Psoas muscle (tissue), 8 donors: ENCODE data around the gene GNAI2. TPM values are rescaled to one million over a fixed set of nuclear protein-coding genes. Genes with fewer than 3 reads are reported as not detected.

Experiments used
- ATAC-seq, 4 donors: fragments of 200-7000 bp; cut with Tn5 transposase; one replicate each; pipeline ENCODE4 v1.9.1; 2020; ENCODE audit warnings: moderate library complexity in 3 of 4, mild to moderate bottlenecking in 2 of 4
- DNase-seq, 2 donors: peaks; one replicate each; pipeline ENCODE4 v3.0.0-alpha.2; 2020
- H3K27ac ChIP-seq: fragments of 200-600 bp; one replicate; pipeline ENCODE4 v1.8.0; 2022
- H3K27me3 ChIP-seq, 3 donors: fragments of 200-600 bp in 1 of 3; one replicate each; pipeline versions ENCODE4 v1.6.1 to v1.8.0; 2013 to 2022; ENCODE audit warnings: low read length in 2 of 3, mild to moderate bottlenecking in 2 of 3, moderate library complexity in 1 of 3; ENCODE audit not compliant: insufficient read depth in 3 of 3
- H3K36me3 ChIP-seq, 2 donors: fragments of 200-600 bp in 1 of 2; one replicate each; pipeline versions ENCODE4 v1.6.1 to v1.8.0; 2013 to 2022; ENCODE audit warnings: low read depth in 1 of 2, mild to moderate bottlenecking in 1 of 2, moderate library complexity in 1 of 2; ENCODE audit not compliant: insufficient read depth in 1 of 2
- H3K4me1 ChIP-seq: fragments of 200-600 bp; one replicate; pipeline ENCODE4 v1.8.0; 2022
- H3K4me3 ChIP-seq: fragments of 200-600 bp; one replicate; pipeline ENCODE4 v1.8.0; 2022; ENCODE audit warnings: mild to moderate bottlenecking
- H3K9me3 ChIP-seq: fragments of 200-600 bp; one replicate; pipeline ENCODE4 v1.8.0; 2022
- WGBS, 3 donors: extraction: QIAGEN DNeasy Blood & Tissue Kit; methylation state at CpG; one replicate each; pipeline versions ENCODE4 v1.1.6 to v1.1.7; 2013; 5-methylcytosine and 5-hydroxymethylcytosine counted together
- intact Hi-C, 2 donors: fragments of 100-400 bp; cut with DNase I; formaldehyde crosslinking; loops; one replicate each; pipeline versions ENCODE4 v1.11.0 to v1.14.2; 2022
- polyA plus RNA-seq, 3 donors: library from polyadenylated mRNA; stranded (reverse); fragments of 200-250 nt; gene quantifications; one replicate each; pipeline ENCODE4 v1.2.3, GENCODE V29; 2013
- total RNA-seq, 4 donors: library from RNA; stranded (reverse); fragmentation: NEBNext Ultra II Directional in 2 of 4; extraction: Animal tissue kit (Norgen Biotek cat#: 25700) in 2 of 4; gene quantifications; one replicate each; pipeline versions ENCODE4 v1.2.1 to v1.2.4, GENCODE V29; 2021 to 2023
- TF ChIP-seq, protein P1 (sequence below): fragments of 200-600 bp; IDR thresholded peaks from one replicate; pipeline ENCODE4 v1.8.0; 2022; ENCODE audit warnings: antibody characterized with exemption
- donor health status: healthy with polysubstance abuse.
- donor health status: DM: no; HTN: no; CAD: no; lungs with moderate emphysema.
- donor health status: Bipolar disorder and iron deficiency.
- donor health status: healthy.
- donor health status: DM: yes; HTN: yes; CAD: no.
- donor health status: DM: no; HTN: no; CAD: no.
- donor health status: DM: no; HTN: no; CAD: no.
- donor health status: DM: yes; HTN: yes; CAD: no.

The GNAI2 gene
- total and polyA plus RNA-seq, 7 donors = 39.4 to 93.9 (median 57.6) TPM

DNA sequence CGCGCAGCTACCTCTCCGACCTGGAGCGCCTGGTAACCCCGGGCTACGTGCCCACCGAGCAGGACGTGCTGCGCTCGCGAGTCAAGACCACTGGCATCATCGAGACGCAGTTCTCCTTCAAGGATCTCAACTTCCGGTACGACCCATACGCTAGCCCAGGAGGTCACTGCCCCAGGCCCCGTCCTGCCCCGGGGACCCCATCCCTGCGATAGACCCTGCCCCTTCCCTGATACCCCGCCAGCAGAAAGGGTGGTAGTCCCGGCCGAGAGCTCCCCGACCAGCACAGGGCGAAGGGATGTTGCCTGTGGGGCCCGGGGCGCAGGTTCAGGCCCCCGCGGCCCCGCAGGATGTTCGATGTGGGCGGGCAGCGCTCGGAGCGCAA is 42.3 kb upstream of the GNAI2 start:
- Histone ChIP-seq H3K27ac (no peak overlapping the region), H3K4me1 (peaks cover 9% of the 10 kb centered on the region), H3K4me3 (no peak overlapping the region), H3K27me3 (peaks cover 0 to 18% (median 0%) of the 10 kb centered on the region in 3 donors), H3K36me3 (no peaks in the 10 kb centered on the region), H3K9me3 (no peaks in the 10 kb centered on the region)
- no peak for DNase-seq
- 24 to 31% (median 26%) methylated on average over 24 to 34 of the region's 34 CpGs for WGBS, 3 donors
- ATAC-seq = no peak
- TF ChIP-seq, protein P1, sequence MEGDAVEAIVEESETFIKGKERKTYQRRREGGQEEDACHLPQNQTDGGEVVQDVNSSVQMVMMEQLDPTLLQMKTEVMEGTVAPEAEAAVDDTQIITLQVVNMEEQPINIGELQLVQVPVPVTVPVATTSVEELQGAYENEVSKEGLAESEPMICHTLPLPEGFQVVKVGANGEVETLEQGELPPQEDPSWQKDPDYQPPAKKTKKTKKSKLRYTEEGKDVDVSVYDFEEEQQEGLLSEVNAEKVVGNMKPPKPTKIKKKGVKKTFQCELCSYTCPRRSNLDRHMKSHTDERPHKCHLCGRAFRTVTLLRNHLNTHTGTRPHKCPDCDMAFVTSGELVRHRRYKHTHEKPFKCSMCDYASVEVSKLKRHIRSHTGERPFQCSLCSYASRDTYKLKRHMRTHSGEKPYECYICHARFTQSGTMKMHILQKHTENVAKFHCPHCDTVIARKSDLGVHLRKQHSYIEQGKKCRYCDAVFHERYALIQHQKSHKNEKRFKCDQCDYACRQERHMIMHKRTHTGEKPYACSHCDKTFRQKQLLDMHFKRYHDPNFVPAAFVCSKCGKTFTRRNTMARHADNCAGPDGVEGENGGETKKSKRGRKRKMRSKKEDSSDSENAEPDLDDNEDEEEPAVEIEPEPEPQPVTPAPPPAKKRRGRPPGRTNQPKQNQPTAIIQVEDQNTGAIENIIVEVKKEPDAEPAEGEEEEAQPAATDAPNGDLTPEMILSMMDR = no peak
- intact Hi-C loops = loop anchor here (1.0 to 5.0 kb wide), 5 partner anchors 32 to 135 kb away; partner anchors contain the start of gene TUSC2 (in 1 of the 2)

DNA sequence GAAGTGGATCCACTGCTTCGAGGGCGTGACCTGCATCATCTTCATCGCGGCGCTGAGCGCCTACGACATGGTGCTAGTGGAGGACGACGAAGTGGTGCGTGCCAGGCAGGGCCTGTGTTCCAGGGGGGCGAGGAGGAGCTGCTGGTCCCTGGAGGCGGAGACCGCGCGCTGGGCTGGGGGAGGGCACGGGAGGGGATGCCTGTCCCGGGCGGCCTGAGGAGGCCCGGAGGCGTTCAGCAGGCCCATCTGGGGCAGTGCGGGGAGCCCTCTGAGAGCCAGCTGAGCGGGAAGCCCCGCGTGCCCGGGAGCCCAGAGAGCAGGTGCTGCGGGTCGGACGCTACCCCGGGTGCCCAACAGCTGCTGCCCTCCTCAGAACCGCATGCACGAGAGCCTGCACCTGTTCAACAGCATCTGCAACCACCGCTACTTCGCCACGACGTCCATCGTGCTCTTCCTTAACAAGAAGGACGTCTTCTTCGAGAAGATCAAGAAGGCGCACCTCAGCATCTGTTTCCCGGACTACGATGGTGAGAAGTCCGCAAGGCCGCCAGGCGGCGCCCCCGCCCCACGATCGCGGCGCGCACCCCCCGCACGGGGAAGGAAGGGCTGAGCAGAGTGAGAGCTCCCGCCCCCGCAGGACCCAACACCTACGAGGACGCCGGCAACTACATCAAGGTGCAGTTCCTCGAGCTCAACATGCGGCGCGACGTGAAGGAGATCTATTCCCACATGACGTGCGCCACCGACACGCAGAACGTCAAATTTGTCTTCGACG is 41.7 kb upstream of the GNAI2 start:
- TF ChIP-seq, protein P1 = peak; percentile 80
- H3K9me3 ChIP-seq = no peaks in the 10 kb centered on the region
- intact Hi-C loops = loop anchor here (1.0 to 5.0 kb wide), 4 partner anchors 31 to 134 kb away; partner anchors contain the start of gene TUSC2 (in 1 of the 2)
- DNase-seq (peak; percentile 71 to 86), ATAC-seq (peak; percentile 70 to 90 (median 81))
- no peak overlapping the region for H3K27ac ChIP-seq
- peak overlapping the region; percentile 23 for H3K4me3 ChIP-seq
- H3K36me3 ChIP-seq = no peaks in the 10 kb centered on the region
- H3K4me1 ChIP-seq = peaks cover 9% of the 10 kb centered on the region
- WGBS, 3 donors = 3 to 9% (median 5%) methylated on average over 62 to 70 of the region's 70 CpGs
- peaks cover 0 to 18% (median 0%) of the 10 kb centered on the region in 3 donors for H3K27me3 ChIP-seq

DNA sequence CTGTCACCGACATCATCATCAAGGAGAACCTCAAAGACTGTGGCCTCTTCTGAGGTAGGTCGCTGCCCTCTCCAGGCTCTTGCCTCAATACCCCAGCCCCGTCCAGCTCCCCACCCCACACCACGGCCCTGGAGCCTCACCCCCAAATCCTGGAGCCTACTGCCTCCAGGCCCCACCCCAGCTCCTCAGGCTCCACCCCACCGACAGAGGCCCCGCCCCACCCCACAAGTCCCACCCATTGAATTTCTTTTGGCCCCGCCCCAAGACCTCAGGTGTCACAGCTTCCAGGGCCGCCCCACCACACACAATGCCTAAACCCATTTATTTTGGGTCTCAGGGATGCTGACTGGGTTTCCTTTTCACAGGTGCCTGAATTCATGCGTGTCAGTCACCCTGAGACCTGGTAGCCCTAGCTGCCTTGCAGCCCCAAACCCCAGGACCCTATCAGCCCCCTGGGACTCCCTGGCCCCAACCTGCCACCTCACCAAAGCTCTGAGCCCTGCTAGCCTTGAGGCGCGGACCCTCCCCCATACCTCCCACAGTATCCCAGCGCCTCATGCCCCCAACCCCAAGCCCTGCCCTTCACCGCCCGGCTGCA is 41.0 kb upstream of the GNAI2 start:
- Histone ChIP-seq H3K9me3 (no peaks in the 10 kb centered on the region), H3K4me1 (peaks cover 9% of the 10 kb centered on the region), H3K27ac (no peak overlapping the region), H3K27me3 (peaks cover 0 to 18% (median 0%) of the 10 kb centered on the region in 3 donors), H3K4me3 (peak overlapping the region; percentile 23), H3K36me3 (no peaks in the 10 kb centered on the region)
- peak; percentile 3 to 62 (median 44) for ATAC-seq
- TF ChIP-seq, protein P1 = no peak
- no peak for DNase-seq
- intact Hi-C loops = loop anchor here (1.0 to 5.0 kb wide), 4 partner anchors 30 to 134 kb away; partner anchors contain the start of gene TUSC2 (in 1 of the 2)
- 55 to 69% (median 58%) methylated on average over 13 to 14 of the region's 14 CpGs for WGBS, 3 donors

DNA sequence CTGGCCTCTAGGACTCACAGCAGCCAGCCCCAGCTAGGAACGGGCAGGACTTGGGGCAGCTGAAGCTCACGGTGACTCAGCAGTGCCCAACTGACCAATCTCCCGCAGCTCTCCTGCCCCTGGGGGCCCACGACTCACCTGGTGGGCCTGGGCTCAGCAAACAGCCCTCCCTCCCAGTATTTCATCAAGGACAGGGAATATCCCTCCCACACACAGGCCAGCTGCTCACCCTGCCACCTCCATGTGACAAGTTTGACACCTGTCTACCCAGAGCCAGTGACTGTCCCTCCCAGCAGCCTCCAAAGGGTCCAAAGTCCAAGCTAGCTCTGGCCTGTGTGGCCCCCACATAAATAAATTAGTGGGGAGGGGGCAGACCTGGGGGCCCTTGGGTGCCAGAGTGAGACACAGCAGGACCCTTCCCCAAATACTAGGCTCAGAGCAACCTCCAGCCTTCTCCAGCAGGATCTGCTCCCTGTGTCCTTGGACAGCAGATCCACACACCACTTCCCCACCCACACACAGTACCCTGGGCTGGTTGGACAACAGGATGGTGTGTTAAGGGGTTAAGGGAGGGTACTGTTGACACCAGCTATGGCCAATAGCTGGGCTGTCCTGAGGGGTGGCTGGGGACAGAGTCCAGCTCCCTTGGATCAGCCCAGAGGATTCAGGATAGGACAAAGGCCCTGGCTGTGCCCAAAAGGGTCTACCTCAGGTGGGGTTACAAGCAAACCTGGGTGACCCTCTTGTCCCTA is 40.3 kb upstream of the GNAI2 start:
- DNase-seq (no peak), ATAC-seq (peak in 1 of 4 donors; percentile 18)
- Histone ChIP-seq H3K4me1 (peaks cover 9% of the 10 kb centered on the region), H3K27ac (no peak overlapping the region), H3K36me3 (no peaks in the 10 kb centered on the region), H3K4me3 (no peak overlapping the region), H3K27me3 (peaks cover 0 to 18% (median 0%) of the 10 kb centered on the region in 3 donors), H3K9me3 (no peaks in the 10 kb centered on the region)
- TF ChIP-seq, protein P1 = no peak
- intact Hi-C loops = loop anchor here in 1 of 2 donors (2.0 kb wide), 1 partner anchor 133 kb away; the partner anchor contains the start of gene TUSC2
- WGBS, 3 donors = 46 to 67% (median 64%) methylated on average over 4 of the region's 4 CpGs
